COLO829 (cell line): ENCODE results near the gene TGFBR2.
A peak's percentile ranks its signal among the peaks of the same experiment; 100 is the strongest.

Source experiments
- DNase-seq: peaks from one replicate; pipeline ENCODE4 v3.0.0; 2012; ENCODE audit warnings: low spot score

Gene TGFBR2

DNA sequence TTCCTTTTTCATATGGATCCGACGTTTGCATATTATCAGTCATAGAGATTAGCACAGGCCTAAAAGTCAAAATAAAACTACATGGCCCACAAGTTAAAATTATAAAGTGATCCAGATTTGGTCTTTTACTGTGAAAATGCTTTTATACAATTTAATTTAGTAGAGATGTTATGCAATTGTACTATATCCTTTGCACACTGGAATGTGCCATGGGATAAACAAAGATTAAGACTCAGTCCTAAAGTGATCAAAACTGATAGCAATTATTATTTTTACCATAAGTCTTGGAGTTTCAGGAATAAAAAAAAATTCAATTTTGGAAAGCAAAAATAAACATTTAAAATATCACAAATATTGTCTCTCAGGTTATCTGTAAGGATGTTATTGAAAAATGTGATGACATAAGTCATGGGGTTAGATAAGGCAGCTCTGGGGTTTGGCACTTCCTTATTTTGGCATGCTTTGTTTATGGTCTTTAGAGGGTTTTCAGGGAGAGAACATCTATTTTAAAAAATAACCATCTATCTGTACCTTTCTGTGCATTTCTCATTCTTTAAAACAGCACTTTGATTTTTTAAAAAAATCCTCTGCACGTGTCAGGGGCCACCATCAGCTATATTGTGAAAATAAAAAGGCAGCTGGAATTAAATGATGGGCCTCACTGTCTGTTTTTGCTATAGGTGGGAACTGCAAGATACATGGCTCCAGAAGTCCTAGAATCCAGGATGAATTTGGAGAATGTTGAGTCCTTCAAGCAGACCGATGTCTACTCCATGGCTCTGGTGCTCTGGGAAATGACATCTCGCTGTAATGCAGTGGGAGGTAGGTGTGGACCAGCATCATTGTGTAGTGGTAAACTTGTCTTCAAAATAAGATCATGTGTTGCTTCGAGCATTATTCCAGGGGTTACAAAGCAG is 67.3 kb downstream of the TGFBR2 start:
- no peak for DNase-seq

DNA sequence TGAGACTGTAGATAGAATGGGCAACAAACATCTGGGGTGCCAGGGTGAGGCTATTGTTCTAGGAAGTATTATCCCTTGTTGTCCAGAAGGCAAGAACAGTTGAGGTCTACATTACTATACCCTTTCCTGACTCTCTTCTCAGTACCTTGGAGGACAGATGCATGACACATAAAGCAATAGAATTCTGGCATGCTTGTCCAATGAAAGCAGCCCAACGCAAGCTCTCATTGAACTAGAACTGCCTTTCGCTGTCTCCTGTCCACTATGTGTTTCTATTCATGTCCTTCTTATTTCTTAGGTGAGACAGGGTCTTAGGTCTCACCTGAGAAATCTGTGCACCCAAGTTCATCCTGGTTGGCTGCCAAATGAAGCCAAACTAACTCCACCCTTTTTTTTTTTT is 68.6 kb downstream of the TGFBR2 start:
- DNase-seq, result no peak

DNA sequence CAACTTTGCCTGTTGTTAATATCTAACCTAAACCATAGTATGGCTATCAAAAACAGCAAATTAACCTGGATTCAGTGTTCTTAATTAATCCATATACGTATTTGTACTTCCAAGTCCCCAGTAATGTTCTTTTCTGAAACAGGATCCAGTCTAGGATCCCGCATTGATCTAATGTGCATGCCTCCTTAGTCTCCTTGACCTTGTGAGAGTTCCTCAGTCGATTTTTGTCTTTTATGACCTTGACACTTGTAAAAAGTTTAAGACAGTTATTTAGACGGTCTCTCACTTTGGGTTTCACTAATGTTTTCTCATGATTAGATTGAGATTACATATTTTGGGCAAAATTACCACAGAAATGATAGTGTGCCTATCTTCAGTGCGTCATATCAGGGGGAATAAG is 69.4 kb downstream of the TGFBR2 start:
- DNase-seq, result no peak

DNA sequence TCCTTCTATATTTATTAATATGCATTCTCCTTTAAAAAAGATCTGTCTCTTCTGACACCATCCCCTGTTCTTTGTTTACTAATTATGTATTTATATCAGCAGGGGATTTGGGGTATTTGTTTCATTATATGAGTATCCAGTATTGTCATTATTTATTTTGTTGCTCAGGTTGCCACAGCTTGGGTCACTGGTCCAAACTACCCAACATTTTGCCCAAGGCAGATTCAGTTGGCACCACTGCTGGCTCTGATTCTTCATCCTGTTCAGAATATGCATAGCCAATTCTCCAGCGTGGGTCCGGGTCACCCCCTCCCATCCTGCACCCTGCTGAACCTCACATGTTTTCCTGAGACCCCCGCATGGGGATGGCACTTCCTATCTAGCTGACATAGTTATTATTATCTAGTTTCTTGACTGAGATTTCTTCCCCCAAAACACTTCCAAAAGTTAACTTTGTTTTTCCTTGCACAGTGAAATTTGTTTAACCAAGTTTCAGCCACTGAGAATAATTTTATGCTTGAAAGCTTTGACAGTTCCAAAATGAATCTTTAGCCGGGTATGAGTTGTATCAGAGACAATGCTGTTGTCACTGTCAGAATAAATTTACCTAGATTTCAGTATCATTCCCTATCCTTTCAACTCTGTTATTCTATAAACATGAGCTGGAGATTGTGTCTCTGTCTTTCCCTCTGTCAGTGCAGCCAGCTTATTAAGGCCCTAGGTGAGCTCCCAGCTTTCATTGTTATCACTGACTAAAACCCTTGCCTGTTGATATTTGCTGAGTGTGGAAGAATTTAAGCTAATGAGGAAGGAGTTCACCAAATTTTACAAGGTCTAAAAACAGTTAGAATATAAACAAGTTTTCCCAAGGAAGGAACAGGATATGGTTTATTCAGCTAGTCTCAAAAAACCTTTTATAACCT is 70.3 kb downstream of the TGFBR2 start:
- DNase-seq, result no peak

DNA sequence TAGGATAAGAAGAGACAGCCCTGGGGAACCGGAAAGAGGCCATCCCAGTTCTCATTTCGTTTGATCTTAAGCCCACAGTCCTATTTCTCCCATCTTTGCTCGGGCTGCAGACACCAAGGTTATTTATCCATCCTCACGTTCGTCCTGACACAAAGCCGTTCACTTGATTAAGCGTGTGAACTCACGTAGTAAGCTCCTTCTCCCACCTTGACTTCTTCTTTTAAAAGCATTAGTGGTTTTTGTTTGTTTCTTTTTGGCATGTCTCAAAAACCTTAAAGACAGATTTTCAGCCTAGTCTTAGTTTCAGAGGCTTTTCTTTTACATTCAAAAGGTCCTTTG is 70.9 kb downstream of the TGFBR2 start:
- no peak for DNase-seq

DNA sequence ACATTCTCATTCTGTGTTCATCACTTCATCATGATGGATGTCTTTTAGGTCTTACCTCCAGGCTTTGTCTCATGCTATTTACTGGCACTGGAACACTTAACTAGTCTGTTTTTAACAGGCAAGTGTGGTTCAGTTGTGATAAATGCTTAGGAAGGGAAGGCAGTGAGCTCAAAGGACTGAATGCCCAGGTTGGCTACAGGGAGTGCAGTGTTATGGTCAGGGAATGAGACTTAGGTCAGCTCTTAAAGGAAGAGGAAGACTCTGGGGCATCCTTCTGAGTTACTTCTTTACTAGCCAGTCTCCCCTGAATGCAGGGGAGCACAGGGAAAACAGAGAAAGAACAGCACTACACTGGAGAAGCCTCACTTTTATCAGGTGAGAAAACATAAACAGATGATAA is 72.6 kb downstream of the TGFBR2 start:
- no peak for DNase-seq

DNA sequence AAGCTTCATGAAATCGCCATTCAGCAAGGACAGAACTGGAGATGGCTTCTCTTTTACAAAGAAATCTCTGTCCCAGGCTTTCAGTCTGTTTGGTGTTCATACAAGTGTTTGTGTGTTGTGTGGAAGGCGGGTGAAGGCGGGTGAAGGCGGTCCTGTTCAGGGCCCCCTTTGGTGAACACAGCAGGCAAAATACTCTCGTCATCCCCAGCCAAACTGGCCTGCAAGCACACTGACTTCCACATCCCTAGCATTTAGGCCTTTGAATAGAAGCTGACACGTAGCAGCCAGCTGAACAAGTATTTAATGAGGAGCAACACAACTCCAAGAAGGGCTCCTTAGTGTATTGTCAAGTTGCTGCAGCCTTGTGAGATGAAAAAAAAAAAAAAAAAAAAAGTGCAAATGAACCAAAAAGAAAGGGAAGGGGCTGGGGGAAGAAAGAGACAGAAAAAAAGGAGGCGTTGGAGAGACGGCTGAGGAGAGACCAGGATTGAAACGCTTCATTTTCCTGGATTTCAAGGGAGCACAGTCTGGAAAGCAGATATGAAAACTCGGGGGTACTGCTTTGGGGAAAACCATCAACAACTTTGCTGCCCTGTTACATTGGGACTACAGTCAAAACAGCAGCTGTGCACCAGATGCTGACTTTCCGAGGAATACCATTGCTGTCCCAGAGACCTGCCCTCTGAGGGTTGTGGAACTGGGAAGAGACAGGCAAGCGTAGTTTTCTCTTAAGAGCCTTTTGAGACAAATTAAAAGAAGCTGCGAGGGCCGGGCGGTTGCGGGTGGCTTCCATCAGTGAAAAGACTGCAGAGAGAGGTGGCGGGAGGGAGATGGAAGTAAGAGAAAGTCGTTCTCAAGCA is 74.6 kb downstream of the TGFBR2 start:
- no peak for DNase-seq

DNA sequence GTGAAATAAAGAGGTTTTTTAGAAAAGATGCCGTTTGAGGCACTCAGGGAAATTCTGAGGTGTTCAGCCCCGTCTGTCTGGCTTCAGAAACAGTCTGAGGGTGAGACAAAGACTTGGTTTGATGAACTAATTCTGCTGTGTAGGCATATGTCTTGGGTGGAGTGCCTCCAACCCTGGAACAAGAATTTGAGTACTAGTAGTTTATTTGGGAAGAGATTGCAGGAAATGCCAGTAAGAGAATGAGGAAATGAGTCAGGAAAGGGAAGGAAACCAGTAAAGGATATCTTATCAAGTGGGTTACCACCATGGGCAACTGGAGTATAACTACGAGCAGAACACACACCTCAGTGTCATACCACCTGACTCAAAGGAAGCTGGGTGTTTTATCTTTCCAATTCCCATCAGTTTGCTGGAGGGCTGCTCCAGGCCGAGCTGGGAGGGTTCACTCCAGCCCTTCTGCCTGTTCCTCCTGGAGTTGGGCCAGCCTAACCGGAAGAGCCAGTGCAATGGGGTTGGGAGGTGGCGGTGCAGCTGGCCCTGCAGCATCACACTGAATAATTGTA is 75.3 kb downstream of the TGFBR2 start:
- DNase-seq, result peak; percentile 22

DNA sequence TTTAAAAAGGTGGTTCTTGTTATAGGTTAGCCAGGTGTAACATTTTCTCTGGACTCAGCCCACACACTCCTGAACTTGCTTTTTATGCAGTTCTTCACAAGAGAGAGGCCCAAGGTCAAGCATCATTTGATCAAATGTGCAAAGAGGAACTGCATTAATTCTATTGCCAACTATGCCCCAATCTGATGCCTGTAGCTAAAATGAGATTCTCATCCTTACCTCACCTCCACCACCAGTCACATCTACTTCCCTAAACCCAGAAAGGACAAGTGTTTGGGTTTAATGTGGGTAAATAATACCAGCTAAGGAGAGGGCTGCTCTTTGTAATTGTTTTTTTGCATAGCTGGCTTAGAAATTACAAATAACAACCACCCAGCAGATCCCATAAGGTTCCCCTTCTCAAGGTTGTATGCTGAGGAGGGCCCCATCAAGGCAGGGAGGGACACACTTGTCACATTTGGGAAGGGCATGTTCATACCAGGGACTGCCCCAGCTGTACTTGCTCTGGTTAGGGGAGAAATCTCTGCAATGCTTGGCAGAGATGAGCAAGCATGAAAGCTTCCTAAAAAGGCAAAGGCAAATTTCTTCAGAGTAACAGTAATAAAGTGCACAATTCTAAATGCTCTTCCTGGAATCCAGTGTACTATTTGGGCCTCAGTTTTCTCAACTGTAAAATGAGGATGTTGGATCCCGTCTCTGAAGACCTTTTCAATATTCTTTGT is 76.2 kb downstream of the TGFBR2 start:
- DNase-seq, result no peak

DNA sequence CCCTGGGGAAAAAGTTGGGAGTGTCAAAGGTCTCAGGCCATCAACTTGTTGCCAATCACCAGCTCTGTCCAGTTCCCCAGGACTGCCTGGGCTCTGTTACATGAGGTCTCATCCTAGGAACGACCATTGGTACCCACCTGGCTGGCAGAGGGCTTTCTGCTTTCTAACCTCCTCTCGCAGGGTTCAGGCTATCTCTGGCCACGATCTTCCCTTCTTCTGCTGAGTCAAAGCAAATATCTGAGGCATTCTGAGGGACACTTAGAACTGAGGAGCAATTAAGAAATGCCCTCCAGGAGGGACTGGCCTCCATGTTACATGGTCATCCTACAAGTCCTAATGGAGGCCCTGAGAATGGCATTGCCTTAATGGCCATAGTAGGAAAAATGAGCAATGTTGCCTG is 77.4 kb downstream of the TGFBR2 start:
- no peak for DNase-seq

DNA sequence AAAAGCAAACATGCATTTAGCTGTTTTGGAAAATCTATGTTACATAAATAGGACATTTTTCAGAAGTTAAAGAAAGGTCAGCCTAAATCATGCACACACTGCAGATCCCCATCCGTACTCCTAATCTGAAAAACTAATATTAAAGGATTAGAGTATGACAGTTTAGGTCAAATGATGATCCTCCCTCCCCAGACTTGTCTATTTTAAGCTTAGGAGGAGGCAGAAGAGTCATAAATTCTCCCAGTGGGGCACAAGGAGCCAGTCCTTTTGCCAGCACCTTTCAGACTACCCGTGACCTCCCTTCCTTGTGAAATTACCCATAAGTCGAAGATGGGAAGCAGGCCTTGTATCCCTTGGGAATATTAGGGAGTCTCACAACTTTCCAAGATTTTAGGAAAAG is 78.0 kb downstream of the TGFBR2 start:
- DNase-seq, result no peak

DNA sequence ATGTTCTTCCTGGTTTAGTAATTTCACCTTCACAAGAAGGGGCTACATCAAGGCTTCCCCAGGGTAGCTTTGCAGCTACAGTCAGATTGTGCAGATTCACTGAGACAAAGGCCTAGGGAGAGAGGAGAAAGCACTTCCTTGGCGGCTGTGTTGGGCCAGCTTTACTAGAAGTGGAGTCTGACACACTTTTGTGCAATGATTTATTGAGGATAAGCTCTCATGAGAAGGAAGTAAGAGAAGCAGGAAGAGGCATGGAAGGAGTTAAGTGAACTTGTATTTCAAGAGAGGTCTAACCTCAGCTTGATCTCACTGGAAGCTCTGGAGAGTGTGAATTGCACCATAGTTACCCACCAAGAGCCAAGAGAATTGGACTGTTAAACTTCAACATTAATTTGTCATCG is 78.9 kb downstream of the TGFBR2 start:
- DNase-seq, result no peak

DNA sequence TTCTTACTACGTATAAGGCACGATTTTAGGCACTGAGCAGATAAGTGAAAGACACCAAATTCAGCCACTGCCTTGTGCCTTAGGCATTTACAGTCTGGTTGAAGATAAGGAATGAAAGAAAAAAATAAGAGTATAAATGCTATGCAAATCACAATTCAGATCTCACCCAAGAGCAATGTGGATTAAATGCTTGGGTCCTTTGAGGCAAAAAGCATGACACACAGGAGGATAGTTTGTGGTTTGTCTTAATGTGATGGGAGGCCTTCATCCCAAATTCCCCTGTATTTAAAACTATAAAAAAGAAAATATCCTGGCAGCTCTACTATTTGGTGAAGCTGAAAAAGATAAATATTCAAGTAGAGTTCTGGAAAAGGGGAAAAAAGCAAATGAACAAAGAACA is 79.8 kb downstream of the TGFBR2 start:
- no peak for DNase-seq

DNA sequence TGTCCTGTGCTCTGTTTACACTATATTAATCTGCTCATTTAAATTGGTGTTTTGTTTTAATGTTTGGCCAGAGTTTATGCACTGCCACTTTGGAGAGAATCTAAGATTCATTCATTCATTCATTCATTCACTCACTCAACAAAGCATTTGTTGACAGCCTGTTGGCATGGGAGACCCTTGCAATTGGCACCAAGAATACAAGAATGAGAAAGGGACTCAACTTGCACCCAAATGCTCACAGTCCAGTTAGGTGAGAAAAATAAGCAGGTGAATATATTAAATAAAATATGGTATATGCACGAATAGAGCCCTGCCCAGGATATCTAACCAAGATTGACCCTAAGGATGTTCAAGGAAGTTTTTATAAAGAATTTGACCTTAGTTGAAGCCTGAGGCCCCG is 80.4 kb downstream of the TGFBR2 start:
- DNase-seq, result no peak

DNA sequence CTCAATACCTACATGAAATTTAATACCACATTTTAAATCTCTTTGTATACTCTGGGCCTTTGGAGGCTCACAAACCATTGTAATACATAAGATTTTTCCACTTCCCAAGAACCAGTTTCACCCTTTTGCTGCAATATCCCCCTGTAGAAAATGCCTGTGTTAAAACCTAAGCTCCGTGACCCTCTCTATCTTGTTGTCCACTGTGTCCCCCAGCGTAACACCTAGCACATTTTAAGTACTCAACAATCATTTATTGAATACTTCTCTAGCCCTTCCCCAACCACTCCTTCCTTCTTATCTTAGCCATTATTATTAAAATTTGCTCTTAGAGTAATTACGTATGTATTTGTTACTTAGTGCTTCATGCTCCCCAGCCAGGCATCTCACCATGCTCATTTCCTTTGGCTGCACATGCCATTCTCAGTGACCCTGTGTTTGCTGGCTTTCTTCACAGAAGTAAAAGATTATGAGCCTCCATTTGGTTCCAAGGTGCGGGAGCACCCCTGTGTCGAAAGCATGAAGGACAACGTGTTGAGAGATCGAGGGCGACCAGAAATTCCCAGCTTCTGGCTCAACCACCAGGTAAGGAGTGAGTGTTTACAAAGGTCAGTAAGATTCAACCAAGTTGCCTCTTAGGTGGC is 81.6 kb downstream of the TGFBR2 start:
- DNase-seq, result no peak

DNA sequence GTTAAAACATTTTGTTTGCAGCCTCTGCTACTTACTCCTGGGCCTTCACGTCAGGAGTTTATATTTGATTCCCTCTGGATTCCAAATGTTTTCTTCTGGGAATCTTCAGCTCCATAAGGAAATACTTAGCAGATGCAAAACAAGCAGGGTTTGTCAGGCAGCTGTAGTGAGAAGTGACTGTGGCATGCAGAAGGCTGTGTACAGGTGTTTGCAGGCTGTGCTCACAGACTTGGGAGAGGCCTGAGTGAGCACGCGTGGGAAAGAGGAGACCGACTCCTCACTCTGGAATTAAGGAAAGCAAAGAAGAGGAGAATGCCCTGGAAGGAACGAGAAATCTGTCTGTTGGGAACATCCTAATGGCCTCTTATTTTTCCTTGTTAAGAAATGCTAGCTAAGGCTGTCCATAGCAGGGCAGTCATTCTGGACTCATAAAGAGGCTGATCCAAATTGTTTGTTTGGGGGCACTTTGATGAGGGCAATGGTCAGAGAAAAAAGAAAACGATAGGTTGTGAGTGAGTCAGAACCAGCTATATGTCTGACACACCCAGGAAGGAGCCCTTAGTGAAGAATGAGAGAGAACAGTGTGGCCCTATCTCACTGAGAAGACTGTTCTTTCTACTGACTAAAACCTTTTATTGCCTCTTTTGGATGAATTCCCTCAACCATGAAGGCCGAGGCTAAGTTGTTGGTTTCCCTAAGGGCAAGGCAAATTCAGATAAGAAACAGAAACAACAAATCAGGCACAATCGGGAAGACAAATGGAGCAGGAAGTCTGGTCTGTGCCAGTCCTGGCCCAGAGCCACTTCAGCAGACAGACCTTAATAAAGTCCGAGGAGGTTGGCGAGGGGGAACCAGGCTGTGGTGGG is 82.6 kb downstream of the TGFBR2 start:
- DNase-seq, result peak; percentile 89

DNA sequence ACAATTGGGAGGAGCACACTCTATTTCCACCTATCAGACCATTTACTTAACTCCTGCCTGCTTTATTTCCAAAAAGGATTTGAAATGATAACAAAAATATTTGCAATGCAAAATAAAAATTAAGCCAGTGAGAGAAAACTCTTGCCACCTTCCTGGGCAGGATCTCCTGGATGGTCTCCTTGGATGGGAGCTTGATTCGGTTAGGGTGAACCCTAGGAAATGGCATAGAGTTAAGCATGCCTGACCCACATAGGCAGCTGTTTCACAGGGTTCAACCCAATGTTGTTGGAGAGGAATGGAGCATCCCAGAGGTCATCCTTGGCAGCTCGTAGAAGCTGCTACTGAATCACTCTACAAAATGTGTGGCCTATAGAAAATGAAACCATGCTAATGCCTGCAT is 83.8 kb downstream of the TGFBR2 start:
- DNase-seq, result no peak

DNA sequence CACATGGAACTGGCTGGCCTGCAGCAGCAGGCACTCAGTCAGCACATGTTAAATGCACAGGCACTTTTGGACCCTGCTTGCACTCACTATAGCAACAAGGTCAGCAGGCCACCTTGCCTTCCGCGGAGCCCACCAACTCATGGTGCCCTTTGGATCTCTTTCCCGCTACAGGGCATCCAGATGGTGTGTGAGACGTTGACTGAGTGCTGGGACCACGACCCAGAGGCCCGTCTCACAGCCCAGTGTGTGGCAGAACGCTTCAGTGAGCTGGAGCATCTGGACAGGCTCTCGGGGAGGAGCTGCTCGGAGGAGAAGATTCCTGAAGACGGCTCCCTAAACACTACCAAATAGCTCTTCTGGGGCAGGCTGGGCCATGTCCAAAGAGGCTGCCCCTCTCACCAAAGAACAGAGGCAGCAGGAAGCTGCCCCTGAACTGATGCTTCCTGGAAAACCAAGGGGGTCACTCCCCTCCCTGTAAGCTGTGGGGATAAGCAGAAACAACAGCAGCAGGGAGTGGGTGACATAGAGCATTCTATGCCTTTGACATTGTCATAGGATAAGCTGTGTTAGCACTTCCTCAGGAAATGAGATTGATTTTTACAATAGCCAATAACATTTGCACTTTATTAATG is 85.0 kb downstream of the TGFBR2 start:
- DNase-seq, result no peak

DNA sequence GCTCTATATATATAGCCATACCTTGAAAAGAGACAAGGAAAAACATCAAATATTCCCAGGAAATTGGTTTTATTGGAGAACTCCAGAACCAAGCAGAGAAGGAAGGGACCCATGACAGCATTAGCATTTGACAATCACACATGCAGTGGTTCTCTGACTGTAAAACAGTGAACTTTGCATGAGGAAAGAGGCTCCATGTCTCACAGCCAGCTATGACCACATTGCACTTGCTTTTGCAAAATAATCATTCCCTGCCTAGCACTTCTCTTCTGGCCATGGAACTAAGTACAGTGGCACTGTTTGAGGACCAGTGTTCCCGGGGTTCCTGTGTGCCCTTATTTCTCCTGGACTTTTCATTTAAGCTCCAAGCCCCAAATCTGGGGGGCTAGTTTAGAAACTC is 85.5 kb downstream of the TGFBR2 start:
- no peak for DNase-seq
